Measurements from ENCODE around the gene RAB40C. TPM values are rescaled to one million over a fixed set of nuclear protein-coding genes. Genes with fewer than 3 reads are reported as not detected.

The RAB40C gene
- total and polyA plus RNA-seq, 2 donors = 20.1 to 43.3 TPM

DNA sequence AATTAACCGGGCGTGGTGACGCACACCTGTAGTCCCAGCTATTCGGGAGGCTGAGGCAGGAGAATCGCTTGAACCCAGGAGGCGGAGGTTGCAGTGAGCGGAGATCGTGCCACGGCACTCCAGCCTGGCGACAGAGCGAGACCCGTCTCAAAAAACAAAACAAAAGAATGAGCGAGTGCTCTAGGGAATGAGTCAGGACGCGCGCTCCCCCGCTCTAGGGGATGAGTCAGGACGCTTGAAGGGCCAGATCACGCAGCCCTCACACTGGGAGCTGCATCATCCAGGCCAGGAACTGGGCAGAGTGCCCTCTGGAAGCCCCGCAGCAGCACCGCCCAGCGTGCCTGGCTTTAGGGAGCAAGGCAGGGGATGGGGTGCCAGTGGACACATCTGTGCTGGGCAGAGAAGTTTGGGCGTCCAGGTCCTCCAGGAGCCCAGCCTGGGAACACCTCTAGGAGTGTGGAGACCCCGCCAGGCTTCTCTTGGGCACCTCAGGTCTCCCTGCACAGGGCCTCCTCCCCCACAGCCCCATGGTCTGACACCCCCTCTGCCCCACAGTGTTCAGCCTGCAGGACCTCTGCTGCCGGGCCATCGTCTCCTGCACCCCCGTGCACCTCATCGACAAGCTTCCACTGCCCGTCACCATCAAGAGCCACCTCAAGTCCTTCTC is 37.1 kb downstream of the RAB40C start:
- Histone ChIP-seq H3K4me1 (ENCODE audit: control insufficient read depth in 2 of 2, insufficient read depth in 2 of 2, low read length in 2 of 2) (peaks cover 0 to 9% of the 10 kb centered on the region in 2 donors), H3K4me3 (ENCODE audit: low read length in 2 of 2) (no peak overlapping the region), H3K9me3 (ENCODE audit: control insufficient read depth in 2 of 2, insufficient read depth in 1 of 2, low read length in 1 of 2) (no peaks in the 10 kb centered on the region), H3K27ac (ENCODE audit: low read depth in 1 of 2, low read length in 1 of 2) (no peak overlapping the region), H3K27me3 (ENCODE audit: control insufficient read depth in 2 of 2, insufficient read depth in 1 of 2, low read length in 1 of 2) (peaks cover 0 to 15% of the 10 kb centered on the region in 2 donors), H3K36me3 (ENCODE audit: control insufficient read depth in 2 of 2, insufficient read depth in 2 of 2, low read length in 1 of 2) (peaks cover 13 to 44% of the 10 kb centered on the region in 2 donors)
- DNase-seq (ENCODE audit: low read depth in 6 of 9, low spot score in 9 of 9) = no peak
- WGBS = 97% methylated on average over 29 of the region's 29 CpGs

DNA sequence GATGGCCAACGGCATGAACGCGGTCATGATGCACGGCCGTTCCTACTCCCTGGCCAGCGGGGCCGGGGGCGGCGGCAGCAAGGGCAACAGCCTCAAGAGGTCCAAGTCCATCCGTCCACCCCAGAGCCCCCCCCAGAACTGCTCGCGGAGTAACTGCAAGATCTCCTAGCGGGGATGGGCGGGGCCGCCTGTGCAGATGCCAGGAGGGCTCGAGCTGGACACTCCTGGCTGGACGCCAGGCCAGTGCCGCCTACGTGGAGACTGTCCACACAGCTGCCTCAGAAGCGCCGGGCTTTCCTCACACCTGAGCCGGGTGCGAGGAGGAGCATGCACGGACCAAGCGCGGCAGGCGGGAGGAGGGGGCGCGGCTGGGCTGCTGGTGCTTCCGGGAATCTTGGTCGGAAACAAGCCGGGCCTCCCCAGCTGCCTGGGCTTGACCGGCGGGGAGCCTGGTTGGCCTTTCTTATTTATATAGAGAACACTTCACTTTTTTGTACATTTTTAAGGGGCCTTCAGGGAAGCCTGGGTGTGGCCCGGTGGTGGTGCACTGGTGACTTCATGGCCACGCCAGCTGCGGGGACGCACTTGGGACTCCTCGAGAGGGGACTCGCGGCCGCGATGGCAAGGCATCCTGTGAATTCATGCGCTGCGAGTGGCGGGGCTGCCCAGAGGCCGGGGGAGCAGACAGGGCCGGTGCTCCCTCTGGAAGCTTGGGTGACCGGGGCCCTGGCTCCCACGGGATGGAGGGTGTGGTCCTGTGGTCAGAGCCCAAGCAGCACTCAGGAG is 37.8 kb downstream of the RAB40C start:
- Histone ChIP-seq H3K9me3 (ENCODE audit: control insufficient read depth in 2 of 2, insufficient read depth in 1 of 2, low read length in 1 of 2) (no peaks in the 10 kb centered on the region), H3K36me3 (ENCODE audit: control insufficient read depth in 2 of 2, insufficient read depth in 2 of 2, low read length in 1 of 2) (peaks cover 13 to 46% of the 10 kb centered on the region in 2 donors), H3K4me1 (ENCODE audit: control insufficient read depth in 2 of 2, insufficient read depth in 2 of 2, low read length in 2 of 2) (peaks cover 0 to 9% of the 10 kb centered on the region in 2 donors), H3K27ac (ENCODE audit: low read depth in 1 of 2, low read length in 1 of 2) (no peak overlapping the region), H3K4me3 (ENCODE audit: low read length in 2 of 2) (no peak overlapping the region), H3K27me3 (ENCODE audit: control insufficient read depth in 2 of 2, insufficient read depth in 1 of 2, low read length in 1 of 2) (peaks cover 0 to 15% of the 10 kb centered on the region in 2 donors)
- no peak for DNase-seq (ENCODE audit: low read depth in 6 of 9, low spot score in 9 of 9)
- 95% methylated on average over 50 of the region's 50 CpGs for WGBS

DNA sequence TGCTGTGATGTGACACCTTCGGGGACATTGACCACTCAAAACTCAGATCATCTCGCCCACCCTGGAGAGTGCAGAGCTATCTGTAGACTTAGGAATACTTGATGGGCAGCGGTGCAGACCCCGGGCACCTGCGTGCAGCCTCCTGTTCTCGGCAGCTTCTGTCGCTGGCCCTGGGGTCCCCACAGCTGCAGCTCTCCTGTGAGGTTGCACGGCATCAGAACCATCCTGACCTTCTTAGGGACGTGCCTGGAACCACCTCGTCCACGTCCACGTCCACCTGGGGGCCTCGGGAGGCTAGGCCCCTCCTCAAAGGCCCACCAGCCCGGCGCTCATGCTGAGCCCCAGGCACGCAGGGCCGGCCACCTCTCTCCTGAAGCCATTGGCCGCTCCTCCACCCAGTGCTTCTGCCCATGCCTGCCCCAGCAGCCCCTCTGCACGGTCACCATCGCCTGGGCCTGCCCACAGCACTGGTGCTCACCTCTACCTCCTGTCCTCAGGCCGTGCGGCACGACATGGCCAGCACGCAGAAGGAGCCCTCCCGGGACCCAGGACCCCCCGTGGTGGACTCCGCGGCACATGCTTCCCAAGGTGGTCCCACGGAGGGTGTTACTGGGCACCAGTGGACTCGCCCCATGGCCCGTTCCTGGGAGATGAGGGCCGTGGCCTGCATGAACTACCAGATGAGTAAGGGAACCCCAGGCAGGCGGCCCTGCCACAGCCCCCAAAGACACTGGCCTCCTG is 38.6 kb downstream of the RAB40C start:
- H3K4me3 ChIP-seq (ENCODE audit: low read length in 2 of 2) = no peak overlapping the region
- DNase-seq (ENCODE audit: low read depth in 6 of 9, low spot score in 9 of 9) = no peak
- peaks cover 13 to 54% of the 10 kb centered on the region in 2 donors for H3K36me3 ChIP-seq (ENCODE audit: control insufficient read depth in 2 of 2, insufficient read depth in 2 of 2, low read length in 1 of 2)
- H3K9me3 ChIP-seq (ENCODE audit: control insufficient read depth in 2 of 2, insufficient read depth in 1 of 2, low read length in 1 of 2) = no peaks in the 10 kb centered on the region
- no peak overlapping the region for H3K27ac ChIP-seq (ENCODE audit: low read depth in 1 of 2, low read length in 1 of 2)
- peaks cover 0 to 9% of the 10 kb centered on the region in 2 donors for H3K4me1 ChIP-seq (ENCODE audit: control insufficient read depth in 2 of 2, insufficient read depth in 2 of 2, low read length in 2 of 2)
- 97% methylated on average over 33 of the region's 33 CpGs for WGBS
- H3K27me3 ChIP-seq (ENCODE audit: control insufficient read depth in 2 of 2, insufficient read depth in 1 of 2, low read length in 1 of 2) = peaks cover 0 to 15% of the 10 kb centered on the region in 2 donors

- Histone ChIP-seq H3K4me1 (ENCODE audit: control insufficient read depth in 2 of 2, insufficient read depth in 2 of 2, low read length in 2 of 2) (peaks cover 0 to 9% of the 10 kb centered on the region in 2 donors), H3K36me3 (ENCODE audit: control insufficient read depth in 2 of 2, insufficient read depth in 2 of 2, low read length in 1 of 2) (peaks cover 15 to 60% of the 10 kb centered on the region in 2 donors), H3K27ac (ENCODE audit: low read depth in 1 of 2, low read length in 1 of 2) (no peak overlapping the region), H3K27me3 (ENCODE audit: control insufficient read depth in 2 of 2, insufficient read depth in 1 of 2, low read length in 1 of 2) (peaks cover 0 to 15% of the 10 kb centered on the region in 2 donors), H3K9me3 (ENCODE audit: control insufficient read depth in 2 of 2, insufficient read depth in 1 of 2, low read length in 1 of 2) (no peaks in the 10 kb centered on the region), H3K4me3 (ENCODE audit: low read length in 2 of 2) (no peak overlapping the region)
- 94% methylated on average over 29 of the region's 29 CpGs for WGBS
- DNase-seq (ENCODE audit: low read depth in 6 of 9, low spot score in 9 of 9) = no peak
Observed at GRCh38 chr16:629185-629832, 39.4 kb downstream of the RAB40C start.

DNA sequence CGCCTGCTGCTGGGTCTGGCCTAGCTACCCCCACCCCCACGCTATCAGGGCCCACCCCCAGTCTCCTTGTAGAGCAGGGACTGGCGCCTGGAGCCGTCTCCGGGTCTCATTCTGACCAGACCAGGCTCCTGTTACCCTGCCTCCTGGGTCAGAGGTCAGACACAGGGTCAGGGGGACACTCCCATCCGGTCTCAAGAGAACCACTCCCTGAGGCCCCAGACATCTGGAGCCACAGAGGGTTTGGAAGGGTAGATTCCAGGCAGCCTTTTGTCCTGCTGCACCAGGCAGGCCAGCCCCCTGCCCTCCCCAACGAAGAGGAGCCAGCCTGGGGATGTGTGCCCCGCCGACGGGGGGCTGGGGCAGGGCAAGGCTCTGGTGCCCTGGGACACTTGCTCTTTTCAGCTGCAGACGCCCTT is 40.0 kb downstream of the RAB40C start:
- H3K27me3 ChIP-seq (ENCODE audit: control insufficient read depth in 2 of 2, insufficient read depth in 1 of 2, low read length in 1 of 2) = peaks cover 0 to 15% of the 10 kb centered on the region in 2 donors
- H3K27ac ChIP-seq (ENCODE audit: low read depth in 1 of 2, low read length in 1 of 2) = no peak overlapping the region
- WGBS = 85% methylated on average over 11 of the region's 11 CpGs
- peaks cover 20 to 60% of the 10 kb centered on the region in 2 donors for H3K36me3 ChIP-seq (ENCODE audit: control insufficient read depth in 2 of 2, insufficient read depth in 2 of 2, low read length in 1 of 2)
- H3K9me3 ChIP-seq (ENCODE audit: control insufficient read depth in 2 of 2, insufficient read depth in 1 of 2, low read length in 1 of 2) = no peaks in the 10 kb centered on the region
- H3K4me3 ChIP-seq (ENCODE audit: low read length in 2 of 2) = no peak overlapping the region
- H3K4me1 ChIP-seq (ENCODE audit: control insufficient read depth in 2 of 2, insufficient read depth in 2 of 2, low read length in 2 of 2) = peaks cover 0 to 12% of the 10 kb centered on the region in 2 donors
- DNase-seq (ENCODE audit: low read depth in 6 of 9, low spot score in 9 of 9) = no peak

DNA sequence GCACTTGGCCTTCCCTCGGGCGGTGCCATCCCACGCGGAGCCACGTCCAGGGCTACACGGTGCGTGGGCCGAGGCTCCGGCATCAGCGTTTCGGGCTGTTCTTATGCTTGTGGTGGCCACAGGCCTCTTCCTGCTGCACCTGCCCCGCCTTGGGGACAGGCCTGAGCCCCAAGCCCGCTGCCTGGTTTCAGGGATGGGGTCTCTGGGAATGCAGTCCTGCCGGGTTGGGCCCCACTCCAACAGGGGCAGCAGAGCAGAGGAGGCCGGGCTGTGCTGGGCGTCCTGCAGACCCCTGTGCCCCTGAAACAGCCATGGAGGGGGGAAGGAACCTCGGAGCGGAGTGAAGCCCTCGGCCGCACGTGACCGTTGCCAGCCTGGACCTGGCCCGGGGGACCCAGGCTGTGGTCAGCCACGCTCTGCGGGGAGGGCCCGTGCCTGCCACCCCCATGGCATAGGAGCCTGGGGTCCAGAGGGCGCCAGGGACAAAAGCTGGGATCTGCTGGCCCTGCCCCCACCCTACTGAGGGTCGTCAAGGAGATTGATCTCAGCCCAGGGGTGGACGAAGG is 40.5 kb downstream of the RAB40C start:
- Histone ChIP-seq H3K4me1 (ENCODE audit: control insufficient read depth in 2 of 2, insufficient read depth in 2 of 2, low read length in 2 of 2) (peaks cover 3 to 17% of the 10 kb centered on the region in 2 donors), H3K4me3 (ENCODE audit: low read length in 2 of 2) (no peak overlapping the region), H3K36me3 (ENCODE audit: control insufficient read depth in 2 of 2, insufficient read depth in 2 of 2, low read length in 1 of 2) (peaks cover 20 to 56% of the 10 kb centered on the region in 2 donors), H3K27me3 (ENCODE audit: control insufficient read depth in 2 of 2, insufficient read depth in 1 of 2, low read length in 1 of 2) (peaks cover 0 to 15% of the 10 kb centered on the region in 2 donors), H3K27ac (ENCODE audit: low read depth in 1 of 2, low read length in 1 of 2) (no peak overlapping the region), H3K9me3 (ENCODE audit: control insufficient read depth in 2 of 2, insufficient read depth in 1 of 2, low read length in 1 of 2) (no peaks in the 10 kb centered on the region)
- WGBS = 69% methylated on average over 29 of the region's 29 CpGs
- no peak for DNase-seq (ENCODE audit: low read depth in 6 of 9, low spot score in 9 of 9)

DNA sequence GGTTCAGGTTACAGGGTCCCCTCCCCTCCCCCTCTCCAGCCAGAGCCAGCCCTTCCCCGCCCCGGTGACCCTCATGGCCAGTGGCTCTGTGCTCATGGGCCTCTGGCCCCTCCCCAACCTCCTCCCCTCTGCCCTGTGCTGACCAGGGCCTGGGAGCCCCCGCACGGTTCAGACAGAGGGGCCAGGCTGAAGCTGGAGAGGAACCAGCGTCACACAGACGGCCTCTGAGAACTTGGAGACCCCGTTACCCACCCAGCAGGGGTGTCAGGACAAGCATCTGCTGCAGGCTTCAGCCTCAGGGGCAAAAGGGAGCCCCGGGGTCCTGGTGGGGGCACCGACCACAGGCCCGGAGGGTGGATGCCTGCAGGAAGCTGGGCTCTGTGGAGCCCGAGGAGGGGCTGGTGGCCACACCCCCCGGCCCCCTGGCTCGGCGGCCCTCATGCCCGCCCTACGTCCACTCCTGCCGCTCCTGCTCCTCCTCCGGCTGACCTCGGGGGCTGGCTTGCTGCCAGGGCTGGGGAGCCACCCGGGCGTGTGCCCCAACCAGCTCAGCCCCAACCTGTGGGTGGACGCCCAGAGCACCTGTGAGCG is 41.0 kb downstream of the RAB40C start, which contains the start of gene WFIKKN1:
WFIKKN1 (plus strand) TSS at position 171 of the 591 bp plus-strand sequence; CDS start at position 440, 269 bp downstream.
- Histone ChIP-seq H3K9me3 (ENCODE audit: control insufficient read depth in 2 of 2, insufficient read depth in 1 of 2, low read length in 1 of 2) (no peaks in the 10 kb centered on the region), H3K27me3 (ENCODE audit: control insufficient read depth in 2 of 2, insufficient read depth in 1 of 2, low read length in 1 of 2) (peaks cover 0 to 15% of the 10 kb centered on the region in 2 donors), H3K27ac (ENCODE audit: low read depth in 1 of 2, low read length in 1 of 2) (no peak within 1 kb of the TSS), H3K36me3 (ENCODE audit: control insufficient read depth in 2 of 2, insufficient read depth in 2 of 2, low read length in 1 of 2) (peaks cover 18 to 50% of the 10 kb centered on the region in 2 donors), H3K4me1 (ENCODE audit: control insufficient read depth in 2 of 2, insufficient read depth in 2 of 2, low read length in 2 of 2) (peaks cover 7 to 21% of the 10 kb centered on the region in 2 donors), H3K4me3 (ENCODE audit: low read length in 2 of 2) (no peak within 1 kb of the TSS)
- DNase-seq (ENCODE audit: low read depth in 6 of 9, low spot score in 9 of 9) = no peak
- 7% methylated on average over 23 of the region's 23 CpGs for WGBS

DNA sequence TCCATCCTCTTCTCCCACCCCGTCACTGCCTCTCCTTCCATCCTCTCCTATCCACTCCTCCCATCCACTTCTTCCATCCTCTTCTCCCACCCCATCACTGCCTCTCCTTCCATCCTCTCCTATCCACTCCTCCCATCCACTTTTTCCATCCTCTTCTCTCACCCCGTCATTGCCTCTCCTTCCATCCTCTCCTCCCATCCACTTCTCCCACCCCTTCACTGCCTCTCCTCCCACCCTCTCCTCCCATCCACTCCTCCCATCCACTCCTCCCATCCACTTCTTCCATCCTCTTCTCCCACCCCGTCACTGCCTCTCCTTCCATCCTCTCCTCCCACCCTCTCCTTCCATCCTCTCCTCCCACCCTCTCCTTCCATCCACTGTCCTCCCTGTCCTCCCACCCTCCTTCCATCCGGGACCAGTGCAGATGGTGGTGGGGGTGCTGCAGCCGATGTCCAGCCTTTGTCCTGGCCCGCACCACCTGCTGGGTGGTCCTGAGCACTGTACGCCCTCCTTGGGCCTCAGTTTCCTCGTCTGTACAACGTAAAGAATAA is 42.0 kb downstream of the RAB40C start:
- Histone ChIP-seq H3K36me3 (ENCODE audit: control insufficient read depth in 2 of 2, insufficient read depth in 2 of 2, low read length in 1 of 2) (peaks cover 18 to 42% of the 10 kb centered on the region in 2 donors), H3K9me3 (ENCODE audit: control insufficient read depth in 2 of 2, insufficient read depth in 1 of 2, low read length in 1 of 2) (peaks cover 0 to 6% of the 10 kb centered on the region in 2 donors), H3K4me3 (ENCODE audit: low read length in 2 of 2) (no peak overlapping the region), H3K27me3 (ENCODE audit: control insufficient read depth in 2 of 2, insufficient read depth in 1 of 2, low read length in 1 of 2) (peaks cover 0 to 15% of the 10 kb centered on the region in 2 donors), H3K27ac (ENCODE audit: low read depth in 1 of 2, low read length in 1 of 2) (no peak overlapping the region), H3K4me1 (ENCODE audit: control insufficient read depth in 2 of 2, insufficient read depth in 2 of 2, low read length in 2 of 2) (peaks cover 7 to 25% of the 10 kb centered on the region in 2 donors)
- no peak for DNase-seq (ENCODE audit: low read depth in 6 of 9, low spot score in 9 of 9)
- 91% methylated on average over 9 of the region's 9 CpGs for WGBS
